CD4-positive, alpha-beta memory T cell (primary cell): ENCODE results near the gene CD4. TPM values are rescaled to one million over a fixed set of nuclear protein-coding genes. Genes with fewer than 3 reads are reported as not detected.

Source experiments
- CTCF ChIA-PET: fragments of 350-600 bp; sonication (Branson Sonifier 250); formaldehyde crosslinking; loops from one replicate; lab custom pipeline; 2021; ENCODE audit warnings: inconsistent platforms; ENCODE audit not compliant: partially characterized antibody; lab: Charles Lee
- POLR2A ChIA-PET: fragments of 350-600 bp; sonication (Branson Sonifier 250); formaldehyde crosslinking; loops from one replicate; lab custom pipeline; 2021; ENCODE audit not compliant: partially characterized antibody; lab: Charles Lee
- DNase-seq, 5 donors: peaks; one replicate each; pipeline versions ENCODE4 v3.0.0 to v3.0.0-alpha.2; 2020 to 2022; ENCODE audit warnings: mixed read lengths in 1 of 5
- H3K27ac ChIP-seq: one replicate; pipeline ENCODE4 v1.7.0; 2013; ENCODE audit warnings: low read depth, low read length
- H3K27me3 ChIP-seq: 2 replicates; pipeline ENCODE4 v1.7.0; 2013; ENCODE audit warnings: mild to moderate bottlenecking, low read length, moderate library complexity; ENCODE audit not compliant: insufficient read depth
- H3K36me3 ChIP-seq: 2 replicates; pipeline ENCODE4 v1.7.0; 2013; ENCODE audit warnings: mild to moderate bottlenecking, low read length, moderate library complexity; ENCODE audit not compliant: insufficient read depth
- H3K4me1 ChIP-seq: 2 replicates; pipeline ENCODE4 v1.7.0; 2013; ENCODE audit warnings: mild to moderate bottlenecking, low read length, moderate library complexity; ENCODE audit not compliant: insufficient read depth
- H3K4me3 ChIP-seq, 2 donors: one replicate each; pipeline ENCODE4 v1.7.0; 2013; ENCODE audit warnings: low read length in 2 of 2, mild to moderate bottlenecking in 1 of 2
- H3K9me3 ChIP-seq, 2 donors: one replicate each; pipeline ENCODE4 v1.7.0; 2013; ENCODE audit warnings: low read length in 2 of 2, control low read depth in 1 of 2; ENCODE audit not compliant: control insufficient read depth in 1 of 2
- H3K27ac Mint-ChIP-seq, 7 donors: one replicate each; pipeline ENCODE4 v1.8.0; 2020 to 2021; ENCODE audit warnings: mixed read lengths in 7 of 7, mild to moderate bottlenecking in 6 of 7, inconsistent platforms in 3 of 7, moderate library complexity in 3 of 7
- H3K27me3 Mint-ChIP-seq, 2 donors: one replicate each; pipeline ENCODE4 v1.8.0; 2020 to 2021; ENCODE audit warnings: mixed read lengths in 2 of 2
- H3K36me3 Mint-ChIP-seq, 2 donors: one replicate each; pipeline ENCODE4 v1.8.0; 2020 to 2021; ENCODE audit warnings: mixed read lengths in 2 of 2, inconsistent platforms in 1 of 2, mild to moderate bottlenecking in 1 of 2
- H3K4me1 Mint-ChIP-seq, 4 donors: one replicate each; pipeline ENCODE4 v1.8.0; 2020 to 2021; ENCODE audit warnings: mixed read lengths in 4 of 4, mild to moderate bottlenecking in 1 of 4
- H3K4me3 Mint-ChIP-seq, 8 donors: one replicate each; pipeline ENCODE4 v1.8.0; 2020 to 2021; ENCODE audit warnings: mixed read lengths in 8 of 8, mild to moderate bottlenecking in 7 of 8, moderate library complexity in 6 of 8, inconsistent platforms in 3 of 8
- H3K9me3 Mint-ChIP-seq, 8 donors: one replicate each; pipeline ENCODE4 v1.8.0; 2020 to 2021; ENCODE audit warnings: mixed read lengths in 8 of 8, mild to moderate bottlenecking in 5 of 8, inconsistent platforms in 3 of 8, moderate library complexity in 1 of 8
- intact Hi-C: fragments of 100-400 bp; cut with micrococcal nuclease; formaldehyde crosslinking; loops from one replicate; pipeline ENCODE4 v1.15.1; 2023
- polyA plus RNA-seq, 2 donors: library from polyadenylated mRNA; unstranded; fragments of 300-500 nt; fragmentation: Illumina TruSeq; gene quantifications; one replicate each; pipeline ENCODE4 v1.2.3, GENCODE V29; 2021
- total RNA-seq, 2 experiments: library from RNA; stranded (reverse); gene quantifications; one replicate each; pipeline ENCODE4 v1.2.3, GENCODE V29; 2021

The CD4 gene
- total and polyA plus RNA-seq, 4 experiments from 2014 or later = 251 to 456 (median 288) TPM

GRCh38 chr12:6834254-6834653 lies 44.9 kb downstream of the CD4 start:
- no peak for DNase-seq
- POLR2A ChIA-PET = interaction anchor here (0.7 to 3.1 kb wide), 5 partner anchors 11 to 208 kb away, joined by 3 to 20 read pairs (median 5); partner anchors contain the start of genes CDCA3, MLF2 and USP5
- peaks cover 1 to 3% of the 10 kb centered on the region in 2 donors for H3K27me3 Mint-ChIP-seq
- H3K4me1 Mint-ChIP-seq = peaks cover 2 to 8% (median 4%) of the 10 kb centered on the region in 4 donors
- H3K9me3 ChIP-seq = no peaks in the 10 kb centered on the region
- no peaks in the 10 kb centered on the region for H3K36me3 Mint-ChIP-seq
- intact Hi-C loops = loop anchor here (2.0 kb wide), 1 partner anchor 17 kb away; the partner anchor contains the start of gene CDCA3
- H3K4me3 ChIP-seq = no peak overlapping the region
- H3K36me3 ChIP-seq = no peaks in the 10 kb centered on the region
- peaks cover 14% of the 10 kb centered on the region for H3K4me1 ChIP-seq
- H3K27me3 ChIP-seq = peaks cover 7% of the 10 kb centered on the region
- H3K27ac Mint-ChIP-seq = no peak overlapping the region
- H3K9me3 Mint-ChIP-seq = no peaks in the 10 kb centered on the region
- H3K27ac ChIP-seq = no peak overlapping the region
- no peak overlapping the region for H3K4me3 Mint-ChIP-seq
- CTCF ChIA-PET = interaction anchor here (0.6 to 18.9 kb wide), 21 partner anchors 8 to 262 kb away, joined by 3 to 303 read pairs (median 6); partner anchors contain the start of genes CD4, CDCA3, GPR162 and LAG3

GRCh38 chr12:6834873-6835272 lies 45.5 kb downstream of the CD4 start:
- Histone ChIP-seq H3K4me3 (no peak overlapping the region), H3K27ac (no peak overlapping the region), H3K27me3 (peaks cover under 1% of the 10 kb centered on the region), H3K36me3 (no peaks in the 10 kb centered on the region), H3K4me1 (peaks cover 8% of the 10 kb centered on the region), H3K9me3 (no peaks in the 10 kb centered on the region)
- Mint-ChIP-seq H3K27me3 (peaks cover 1 to 3% of the 10 kb centered on the region in 2 donors), H3K4me3 (no peak overlapping the region), H3K36me3 (no peaks in the 10 kb centered on the region), H3K27ac (peak overlapping the region in 2 of 7 donors; percentile 61 to 64), H3K9me3 (no peaks in the 10 kb centered on the region), H3K4me1 (peaks cover 0 to 5% (median 2%) of the 10 kb centered on the region in 4 donors)
- POLR2A ChIA-PET = interaction anchor here (0.7 to 3.1 kb wide), 6 partner anchors 12 to 209 kb away, joined by 3 to 20 read pairs (median 4); partner anchors contain the start of genes CDCA3, MLF2 and ZNF384
- CTCF ChIA-PET = interaction anchor here (0.6 to 18.9 kb wide), 23 partner anchors 9 to 263 kb away, joined by 3 to 303 read pairs (median 5); partner anchors contain the start of genes CD4, CDCA3, GPR162 and LAG3
- no peak for DNase-seq
- intact Hi-C loops = loop anchor here (1.0 to 2.0 kb wide), 3 partner anchors 10 to 82 kb away; partner anchors contain the start of genes CDCA3 and MLF2

GRCh38 chr12:6836851-6837250 lies 47.5 kb downstream of the CD4 start:
- ChIA-PET CTCF (interaction anchor here (0.9 to 18.9 kb wide), 15 partner anchors 10 to 234 kb away, joined by 3 to 303 read pairs (median 5); partner anchors contain the start of genes CD4, CDCA3, GPR162 and LAG3), POLR2A (interaction anchor here (1.7 to 3.1 kb wide), 3 partner anchors 15 to 84 kb away, joined by 3 to 20 read pairs (median 9); partner anchors contain the start of genes CDCA3, MLF2 and USP5)
- no peaks in the 10 kb centered on the region for H3K9me3 Mint-ChIP-seq
- DNase-seq = no peak
- intact Hi-C loops = no loop called here
- H3K4me3 Mint-ChIP-seq = no peak overlapping the region
- peaks cover 0 to 5% (median 2%) of the 10 kb centered on the region in 4 donors for H3K4me1 Mint-ChIP-seq
- no peak overlapping the region for H3K4me3 ChIP-seq
- no peaks in the 10 kb centered on the region for H3K36me3 Mint-ChIP-seq
- H3K27ac Mint-ChIP-seq = no peak overlapping the region
- peaks cover 0 to 1% of the 10 kb centered on the region in 2 donors for H3K27me3 Mint-ChIP-seq
- H3K4me1 ChIP-seq = peaks cover 7% of the 10 kb centered on the region
- H3K36me3 ChIP-seq = no peaks in the 10 kb centered on the region
- H3K27ac ChIP-seq = no peak overlapping the region
- no peaks in the 10 kb centered on the region for H3K27me3 ChIP-seq
- no peaks in the 10 kb centered on the region for H3K9me3 ChIP-seq

GRCh38 chr12:6837370-6838060 lies 48.2 kb downstream of the CD4 start:
- CTCF ChIA-PET = interaction anchor here (0.9 to 18.9 kb wide), 6 partner anchors 9 to 222 kb away, joined by 4 to 303 read pairs (median 46); partner anchors contain the start of genes CD4, CDCA3, GPR162 and LAG3
- Histone ChIP-seq H3K4me3 (no peak overlapping the region), H3K27me3 (no peaks in the 10 kb centered on the region), H3K4me1 (peaks cover 7% of the 10 kb centered on the region), H3K9me3 (no peaks in the 10 kb centered on the region), H3K27ac (no peak overlapping the region), H3K36me3 (no peaks in the 10 kb centered on the region)
- peaks cover 0 to 1% of the 10 kb centered on the region in 2 donors for H3K27me3 Mint-ChIP-seq
- H3K36me3 Mint-ChIP-seq = no peaks in the 10 kb centered on the region
- peak in 1 of 5 donors; percentile 34 for DNase-seq
- POLR2A ChIA-PET = interaction anchor here (1.7 to 2.0 kb wide), 2 partner anchors 14 to 53 kb away, joined by 3 to 9 read pairs; partner anchors contain the start of genes CDCA3 and USP5
- no peaks in the 10 kb centered on the region for H3K9me3 Mint-ChIP-seq
- H3K4me3 Mint-ChIP-seq = no peak overlapping the region
- H3K27ac Mint-ChIP-seq = no peak overlapping the region
- intact Hi-C loops = no loop called here
- H3K4me1 Mint-ChIP-seq = peaks cover 0 to 5% (median 2%) of the 10 kb centered on the region in 4 donors

GRCh38 chr12:6838854-6839253 lies 49.5 kb downstream of the CD4 start:
- Histone ChIP-seq H3K4me1 (peaks cover 7% of the 10 kb centered on the region), H3K36me3 (no peaks in the 10 kb centered on the region), H3K4me3 (no peak overlapping the region), H3K9me3 (no peaks in the 10 kb centered on the region), H3K27ac (no peak overlapping the region), H3K27me3 (no peaks in the 10 kb centered on the region)
- Mint-ChIP-seq H3K27me3 (peaks cover 0 to 1% of the 10 kb centered on the region in 2 donors), H3K4me1 (peaks cover 0 to 5% (median 2%) of the 10 kb centered on the region in 4 donors), H3K36me3 (no peaks in the 10 kb centered on the region), H3K9me3 (no peaks in the 10 kb centered on the region), H3K4me3 (no peak overlapping the region), H3K27ac (no peak overlapping the region)
- CTCF ChIA-PET = interaction anchor here (0.8 to 2.9 kb wide), 6 partner anchors 9 to 243 kb away, joined by 3 to 11 read pairs (median 4); partner anchors contain the start of genes CDCA3 and MLF2
- intact Hi-C loops = no loop called here
- POLR2A ChIA-PET = interaction anchor here (1.4 to 2.4 kb wide), 2 partner anchors 10 to 28 kb away, joined by 3 to 10 read pairs; partner anchors contain the start of genes P3H3 and TPI1
- DNase-seq = peak in 1 of 5 donors; percentile 31

GRCh38 chr12:6839482-6840201 lies 50.3 kb downstream of the CD4 start:
- peaks cover 7% of the 10 kb centered on the region for H3K4me1 ChIP-seq
- POLR2A ChIA-PET = interaction anchor here (0.6 to 2.4 kb wide), 3 partner anchors 11 to 28 kb away, joined by 3 to 10 read pairs (median 3); partner anchors contain the start of genes P3H3 and TPI1
- no peak overlapping the region for H3K27ac Mint-ChIP-seq
- H3K27me3 Mint-ChIP-seq = no peaks in the 10 kb centered on the region
- peaks cover 0 to 5% (median 2%) of the 10 kb centered on the region in 4 donors for H3K4me1 Mint-ChIP-seq
- H3K4me3 ChIP-seq = no peak overlapping the region
- H3K4me3 Mint-ChIP-seq = no peak overlapping the region
- peak in 1 of 5 donors; percentile 9 for DNase-seq
- intact Hi-C loops = no loop called here
- H3K27ac ChIP-seq = no peak overlapping the region
- no peaks in the 10 kb centered on the region for H3K36me3 ChIP-seq
- CTCF ChIA-PET = interaction anchor here (0.8 to 4.4 kb wide), 7 partner anchors 10 to 243 kb away, joined by 3 to 12 read pairs (median 6); partner anchors contain the start of genes CDCA3 and MLF2
- H3K36me3 Mint-ChIP-seq = no peaks in the 10 kb centered on the region
- H3K9me3 Mint-ChIP-seq = no peaks in the 10 kb centered on the region
- H3K9me3 ChIP-seq = no peaks in the 10 kb centered on the region
- H3K27me3 ChIP-seq = no peaks in the 10 kb centered on the region
